ENCODE data around the gene BORA. TPM values are rescaled to one million over a fixed set of nuclear protein-coding genes. Genes with fewer than 3 reads are reported as not detected.

The BORA gene
- total and polyA plus RNA-seq, 2 experiments from 2014 or later = 12.0 to 23.9 TPM

DNA sequence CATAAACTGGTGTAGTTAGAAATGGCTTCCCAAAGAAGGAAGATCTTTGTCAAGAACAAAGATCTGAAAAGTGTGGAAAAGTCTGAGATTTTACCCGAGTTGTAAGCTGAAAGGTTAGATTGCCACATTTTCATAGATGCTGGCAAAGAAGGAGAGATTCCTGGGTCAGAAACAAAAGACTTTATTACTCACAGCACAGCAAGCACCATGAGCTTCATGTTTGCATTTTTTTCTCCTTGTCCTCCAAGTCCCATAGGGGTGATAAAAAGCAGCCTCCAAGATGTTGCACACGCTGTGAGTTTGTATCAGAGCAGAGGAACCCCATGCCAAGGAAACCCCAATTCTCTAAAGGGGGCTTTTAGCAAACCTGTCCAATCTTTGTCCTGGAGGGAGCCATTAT lies 29.6 kb upstream of the BORA start:
- Histone ChIP-seq H3F3A (replicated peaks; ENCODE audit: low read depth) (no peaks in the 10 kb centered on the region), H3K4me1 (ENCODE audit: insufficient read depth) (no peaks in the 10 kb centered on the region), H3K9me2 (ENCODE audit: insufficient read depth) (no peaks in the 10 kb centered on the region), H3K4me3 (no peak overlapping the region), H3K27ac (ENCODE audit: low read depth) (no peak overlapping the region), H3K27me3 (ENCODE audit: insufficient read depth) (no peaks in the 10 kb centered on the region), H3K4me2 (no peak overlapping the region), H3K79me2 (replicated peaks; ENCODE audit: insufficient read depth) (no peaks in the 10 kb centered on the region), H2AFZ (no peak overlapping the region), H4K20me1 (replicated peaks; ENCODE audit: insufficient read depth) (no peaks in the 10 kb centered on the region), H3K36me3 (ENCODE audit: insufficient read depth) (0 out of 2 replicates have a peak, but pooled peaks cover 7% of the 10 kb centered on the region)
- ATAC-seq (no peak), DNase-seq (ENCODE audit: low spot score) (no peak)
- TF ChIP-seq CREB1 (CRISPR knock-in tag; IDR thresholded peaks at IDR 0.05; ENCODE audit: low read depth) = no peak
- TF ChIP-seq NANOG (IDR thresholded peaks at IDR 0.05; ENCODE audit: borderline replicate concordance) = no peak
- H3K9me3 Mint-ChIP-seq = peaks cover 14% of the 10 kb centered on the region
- no peak overlapping the region for H3K4me3 Mint-ChIP-seq
- no peaks in the 10 kb centered on the region for H3K27me3 Mint-ChIP-seq (ENCODE audit: insufficient read depth, low read depth, poor library complexity)
- H3K4me1 Mint-ChIP-seq = no peaks in the 10 kb centered on the region
- H3K27ac Mint-ChIP-seq = no peak overlapping the region
- H3K36me3 Mint-ChIP-seq (ENCODE audit: low read depth) = peaks cover 9% of the 10 kb centered on the region; the same call in 2 of the 3 replicates

DNA sequence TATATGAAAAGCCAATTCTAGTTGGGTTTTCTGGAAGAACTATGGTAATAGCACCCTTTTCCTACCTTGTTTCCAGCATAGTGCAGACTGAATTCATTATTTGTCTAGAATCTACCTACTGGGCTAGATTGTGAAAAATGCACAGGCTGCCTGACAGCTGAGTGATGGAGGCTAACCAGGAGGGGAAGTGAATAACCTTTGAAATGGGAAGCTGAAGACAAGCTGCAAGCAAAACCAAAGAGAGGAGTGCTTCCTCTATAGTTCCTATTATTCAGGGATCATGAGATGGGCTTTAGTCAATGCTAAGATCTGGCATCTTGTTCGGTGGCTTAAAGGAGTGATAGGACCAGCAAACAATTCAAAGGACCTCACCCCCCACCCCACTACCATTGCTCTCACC lies 27.2 kb upstream of the BORA start:
- Histone ChIP-seq H3K27me3 (ENCODE audit: insufficient read depth) (no peaks in the 10 kb centered on the region), H3K79me2 (replicated peaks; ENCODE audit: insufficient read depth) (no peaks in the 10 kb centered on the region), H3K4me1 (ENCODE audit: insufficient read depth) (no peaks in the 10 kb centered on the region), H3K4me2 (no peak overlapping the region), H2AFZ (no peak overlapping the region), H3K36me3 (ENCODE audit: insufficient read depth) (no peaks in the 10 kb centered on the region), H3K27ac (ENCODE audit: low read depth) (no peak overlapping the region), H3F3A (replicated peaks; ENCODE audit: low read depth) (no peaks in the 10 kb centered on the region), H3K9me2 (ENCODE audit: insufficient read depth) (no peaks in the 10 kb centered on the region; the same call in 1 of the 2 replicates), H4K20me1 (replicated peaks; ENCODE audit: insufficient read depth) (no peaks in the 10 kb centered on the region), H3K4me3 (no peak overlapping the region)
- peaks cover 10% of the 10 kb centered on the region; the same call in 2 of the 3 replicates for H3K36me3 Mint-ChIP-seq (ENCODE audit: low read depth)
- H3K27me3 Mint-ChIP-seq (ENCODE audit: insufficient read depth, low read depth, poor library complexity) = no peaks in the 10 kb centered on the region
- no peaks in the 10 kb centered on the region for H3K4me1 Mint-ChIP-seq
- no peak overlapping the region for H3K4me3 Mint-ChIP-seq
- peaks cover 4% of the 10 kb centered on the region for H3K9me3 Mint-ChIP-seq
- no peak overlapping the region for H3K27ac Mint-ChIP-seq
- DNase-seq (ENCODE audit: low spot score) = no peak
- no peak for ATAC-seq
- TF ChIP-seq ZNF331 (CRISPR knock-in tag; IDR thresholded peaks at IDR 0.05; ENCODE audit: low read depth) (no peak), POLR2AphosphoS5 (IDR thresholded peaks at IDR 0.05; ENCODE audit: low read depth) (no peak), EZH2phosphoT487 (IDR thresholded peaks at IDR 0.05; ENCODE audit: unreplicated experiment) (no peak), STAT1 (IDR thresholded peaks at IDR 0.05; ENCODE audit: unreplicated experiment) (no peak), NANOG (IDR thresholded peaks at IDR 0.05; ENCODE audit: borderline replicate concordance) (no peak), CREB1 (CRISPR knock-in tag; IDR thresholded peaks at IDR 0.05; ENCODE audit: low read depth) (no peak), ZNF114 (CRISPR knock-in tag; IDR thresholded peaks at IDR 0.05) (no peak), EZH2 (IDR thresholded peaks at IDR 0.05; ENCODE audit: low read depth, unreplicated experiment) (no peak)
- TF ChIP-seq, protein P1, sequence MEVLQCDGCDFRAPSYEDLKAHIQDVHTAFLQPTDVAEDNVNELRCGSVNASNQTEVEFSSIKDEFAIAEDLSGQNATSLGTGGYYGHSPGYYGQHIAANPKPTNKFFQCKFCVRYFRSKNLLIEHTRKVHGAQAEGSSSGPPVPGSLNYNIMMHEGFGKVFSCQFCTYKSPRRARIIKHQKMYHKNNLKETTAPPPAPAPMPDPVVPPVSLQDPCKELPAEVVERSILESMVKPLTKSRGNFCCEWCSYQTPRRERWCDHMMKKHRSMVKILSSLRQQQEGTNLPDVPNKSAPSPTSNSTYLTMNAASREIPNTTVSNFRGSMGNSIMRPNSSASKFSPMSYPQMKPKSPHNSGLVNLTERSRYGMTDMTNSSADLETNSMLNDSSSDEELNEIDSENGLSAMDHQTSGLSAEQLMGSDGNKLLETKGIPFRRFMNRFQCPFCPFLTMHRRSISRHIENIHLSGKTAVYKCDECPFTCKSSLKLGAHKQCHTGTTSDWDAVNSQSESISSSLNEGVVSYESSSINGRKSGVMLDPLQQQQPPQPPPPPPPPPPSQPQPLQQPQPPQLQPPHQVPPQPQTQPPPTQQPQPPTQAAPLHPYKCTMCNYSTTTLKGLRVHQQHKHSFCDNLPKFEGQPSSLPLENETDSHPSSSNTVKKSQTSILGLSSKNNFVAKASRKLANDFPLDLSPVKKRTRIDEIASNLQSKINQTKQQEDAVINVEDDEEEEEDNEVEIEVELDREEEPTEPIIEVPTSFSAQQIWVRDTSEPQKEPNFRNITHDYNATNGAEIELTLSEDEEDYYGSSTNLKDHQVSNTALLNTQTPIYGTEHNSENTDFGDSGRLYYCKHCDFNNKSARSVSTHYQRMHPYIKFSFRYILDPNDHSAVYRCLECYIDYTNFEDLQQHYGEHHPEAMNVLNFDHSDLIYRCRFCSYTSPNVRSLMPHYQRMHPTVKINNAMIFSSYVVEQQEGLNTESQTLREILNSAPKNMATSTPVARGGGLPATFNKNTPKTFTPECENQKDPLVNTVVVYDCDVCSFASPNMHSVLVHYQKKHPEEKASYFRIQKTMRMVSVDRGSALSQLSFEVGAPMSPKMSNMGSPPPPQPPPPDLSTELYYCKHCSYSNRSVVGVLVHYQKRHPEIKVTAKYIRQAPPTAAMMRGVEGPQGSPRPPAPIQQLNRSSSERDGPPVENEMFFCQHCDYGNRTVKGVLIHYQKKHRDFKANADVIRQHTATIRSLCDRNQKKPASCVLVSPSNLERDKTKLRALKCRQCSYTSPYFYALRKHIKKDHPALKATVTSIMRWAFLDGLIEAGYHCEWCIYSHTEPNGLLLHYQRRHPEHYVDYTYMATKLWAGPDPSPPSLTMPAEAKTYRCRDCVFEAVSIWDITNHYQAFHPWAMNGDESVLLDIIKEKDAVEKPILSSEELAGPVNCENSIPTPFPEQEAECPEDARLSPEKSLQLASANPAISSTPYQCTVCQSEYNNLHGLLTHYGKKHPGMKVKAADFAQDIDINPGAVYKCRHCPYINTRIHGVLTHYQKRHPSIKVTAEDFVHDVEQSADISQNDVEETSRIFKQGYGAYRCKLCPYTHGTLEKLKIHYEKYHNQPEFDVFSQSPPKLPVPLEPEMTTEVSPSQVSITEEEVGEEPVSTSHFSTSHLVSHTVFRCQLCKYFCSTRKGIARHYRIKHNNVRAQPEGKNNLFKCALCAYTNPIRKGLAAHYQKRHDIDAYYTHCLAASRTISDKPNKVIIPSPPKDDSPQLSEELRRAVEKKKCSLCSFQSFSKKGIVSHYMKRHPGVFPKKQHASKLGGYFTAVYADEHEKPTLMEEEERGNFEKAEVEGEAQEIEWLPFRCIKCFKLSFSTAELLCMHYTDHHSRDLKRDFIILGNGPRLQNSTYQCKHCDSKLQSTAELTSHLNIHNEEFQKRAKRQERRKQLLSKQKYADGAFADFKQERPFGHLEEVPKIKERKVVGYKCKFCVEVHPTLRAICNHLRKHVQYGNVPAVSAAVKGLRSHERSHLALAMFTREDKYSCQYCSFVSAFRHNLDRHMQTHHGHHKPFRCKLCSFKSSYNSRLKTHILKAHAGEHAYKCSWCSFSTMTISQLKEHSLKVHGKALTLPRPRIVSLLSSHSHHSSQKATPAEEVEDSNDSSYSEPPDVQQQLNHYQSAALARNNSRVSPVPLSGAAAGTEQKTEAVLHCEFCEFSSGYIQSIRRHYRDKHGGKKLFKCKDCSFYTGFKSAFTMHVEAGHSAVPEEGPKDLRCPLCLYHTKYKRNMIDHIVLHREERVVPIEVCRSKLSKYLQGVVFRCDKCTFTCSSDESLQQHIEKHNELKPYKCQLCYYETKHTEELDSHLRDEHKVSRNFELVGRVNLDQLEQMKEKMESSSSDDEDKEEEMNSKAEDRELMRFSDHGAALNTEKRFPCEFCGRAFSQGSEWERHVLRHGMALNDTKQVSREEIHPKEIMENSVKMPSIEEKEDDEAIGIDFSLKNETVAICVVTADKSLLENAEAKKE (CRISPR knock-in tag; IDR thresholded peaks at IDR 0.05) = no peak
- TF ChIP-seq, protein P2, sequence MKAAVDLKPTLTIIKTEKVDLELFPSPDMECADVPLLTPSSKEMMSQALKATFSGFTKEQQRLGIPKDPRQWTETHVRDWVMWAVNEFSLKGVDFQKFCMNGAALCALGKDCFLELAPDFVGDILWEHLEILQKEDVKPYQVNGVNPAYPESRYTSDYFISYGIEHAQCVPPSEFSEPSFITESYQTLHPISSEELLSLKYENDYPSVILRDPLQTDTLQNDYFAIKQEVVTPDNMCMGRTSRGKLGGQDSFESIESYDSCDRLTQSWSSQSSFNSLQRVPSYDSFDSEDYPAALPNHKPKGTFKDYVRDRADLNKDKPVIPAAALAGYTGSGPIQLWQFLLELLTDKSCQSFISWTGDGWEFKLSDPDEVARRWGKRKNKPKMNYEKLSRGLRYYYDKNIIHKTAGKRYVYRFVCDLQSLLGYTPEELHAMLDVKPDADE (IDR thresholded peaks at IDR 0.05) = no peak
- TF ChIP-seq, protein P3, sequence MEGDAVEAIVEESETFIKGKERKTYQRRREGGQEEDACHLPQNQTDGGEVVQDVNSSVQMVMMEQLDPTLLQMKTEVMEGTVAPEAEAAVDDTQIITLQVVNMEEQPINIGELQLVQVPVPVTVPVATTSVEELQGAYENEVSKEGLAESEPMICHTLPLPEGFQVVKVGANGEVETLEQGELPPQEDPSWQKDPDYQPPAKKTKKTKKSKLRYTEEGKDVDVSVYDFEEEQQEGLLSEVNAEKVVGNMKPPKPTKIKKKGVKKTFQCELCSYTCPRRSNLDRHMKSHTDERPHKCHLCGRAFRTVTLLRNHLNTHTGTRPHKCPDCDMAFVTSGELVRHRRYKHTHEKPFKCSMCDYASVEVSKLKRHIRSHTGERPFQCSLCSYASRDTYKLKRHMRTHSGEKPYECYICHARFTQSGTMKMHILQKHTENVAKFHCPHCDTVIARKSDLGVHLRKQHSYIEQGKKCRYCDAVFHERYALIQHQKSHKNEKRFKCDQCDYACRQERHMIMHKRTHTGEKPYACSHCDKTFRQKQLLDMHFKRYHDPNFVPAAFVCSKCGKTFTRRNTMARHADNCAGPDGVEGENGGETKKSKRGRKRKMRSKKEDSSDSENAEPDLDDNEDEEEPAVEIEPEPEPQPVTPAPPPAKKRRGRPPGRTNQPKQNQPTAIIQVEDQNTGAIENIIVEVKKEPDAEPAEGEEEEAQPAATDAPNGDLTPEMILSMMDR (conservative IDR thresholded peaks at IDR 0.05; ENCODE audit: low read depth in 2 of 2) = no peak
